ENCODE results near the gene NDEL1.

Gene NDEL1

DNA sequence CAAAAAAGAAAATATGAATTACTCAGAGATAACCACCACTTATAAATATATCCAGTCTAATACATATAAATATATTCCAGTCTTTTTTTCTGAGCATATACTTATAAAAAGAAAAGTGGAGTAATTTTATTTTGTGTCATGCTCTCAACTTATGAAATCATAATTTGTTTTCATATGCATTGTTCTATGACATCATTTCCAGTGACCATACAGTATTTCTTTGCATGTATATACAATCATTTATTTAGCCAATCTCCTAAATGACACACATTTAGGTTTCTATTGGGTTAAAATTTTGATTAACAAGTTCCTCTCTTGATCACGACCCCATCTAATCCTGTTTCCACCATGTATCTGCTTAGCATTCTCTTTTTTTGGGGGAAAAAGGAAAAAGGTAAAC is 16.4 kb upstream of the NDEL1 start:
- Mint-ChIP-seq H3K9me3 (no peaks in the 10 kb centered on the region), H3K36me3 (ENCODE audit: low read depth) (no peaks in the 10 kb centered on the region), H3K27ac (no peak overlapping the region), H3K27me3 (ENCODE audit: low read depth) (peaks cover 40% of the 10 kb centered on the region), H3K4me3 (no peak overlapping the region), H3K4me1 (peaks cover 10% of the 10 kb centered on the region)
- TF ChIP-seq, protein P1, sequence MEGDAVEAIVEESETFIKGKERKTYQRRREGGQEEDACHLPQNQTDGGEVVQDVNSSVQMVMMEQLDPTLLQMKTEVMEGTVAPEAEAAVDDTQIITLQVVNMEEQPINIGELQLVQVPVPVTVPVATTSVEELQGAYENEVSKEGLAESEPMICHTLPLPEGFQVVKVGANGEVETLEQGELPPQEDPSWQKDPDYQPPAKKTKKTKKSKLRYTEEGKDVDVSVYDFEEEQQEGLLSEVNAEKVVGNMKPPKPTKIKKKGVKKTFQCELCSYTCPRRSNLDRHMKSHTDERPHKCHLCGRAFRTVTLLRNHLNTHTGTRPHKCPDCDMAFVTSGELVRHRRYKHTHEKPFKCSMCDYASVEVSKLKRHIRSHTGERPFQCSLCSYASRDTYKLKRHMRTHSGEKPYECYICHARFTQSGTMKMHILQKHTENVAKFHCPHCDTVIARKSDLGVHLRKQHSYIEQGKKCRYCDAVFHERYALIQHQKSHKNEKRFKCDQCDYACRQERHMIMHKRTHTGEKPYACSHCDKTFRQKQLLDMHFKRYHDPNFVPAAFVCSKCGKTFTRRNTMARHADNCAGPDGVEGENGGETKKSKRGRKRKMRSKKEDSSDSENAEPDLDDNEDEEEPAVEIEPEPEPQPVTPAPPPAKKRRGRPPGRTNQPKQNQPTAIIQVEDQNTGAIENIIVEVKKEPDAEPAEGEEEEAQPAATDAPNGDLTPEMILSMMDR (IDR thresholded peaks at IDR 0.05; ENCODE audit: unreplicated experiment in 3 of 3), result no peak

DNA sequence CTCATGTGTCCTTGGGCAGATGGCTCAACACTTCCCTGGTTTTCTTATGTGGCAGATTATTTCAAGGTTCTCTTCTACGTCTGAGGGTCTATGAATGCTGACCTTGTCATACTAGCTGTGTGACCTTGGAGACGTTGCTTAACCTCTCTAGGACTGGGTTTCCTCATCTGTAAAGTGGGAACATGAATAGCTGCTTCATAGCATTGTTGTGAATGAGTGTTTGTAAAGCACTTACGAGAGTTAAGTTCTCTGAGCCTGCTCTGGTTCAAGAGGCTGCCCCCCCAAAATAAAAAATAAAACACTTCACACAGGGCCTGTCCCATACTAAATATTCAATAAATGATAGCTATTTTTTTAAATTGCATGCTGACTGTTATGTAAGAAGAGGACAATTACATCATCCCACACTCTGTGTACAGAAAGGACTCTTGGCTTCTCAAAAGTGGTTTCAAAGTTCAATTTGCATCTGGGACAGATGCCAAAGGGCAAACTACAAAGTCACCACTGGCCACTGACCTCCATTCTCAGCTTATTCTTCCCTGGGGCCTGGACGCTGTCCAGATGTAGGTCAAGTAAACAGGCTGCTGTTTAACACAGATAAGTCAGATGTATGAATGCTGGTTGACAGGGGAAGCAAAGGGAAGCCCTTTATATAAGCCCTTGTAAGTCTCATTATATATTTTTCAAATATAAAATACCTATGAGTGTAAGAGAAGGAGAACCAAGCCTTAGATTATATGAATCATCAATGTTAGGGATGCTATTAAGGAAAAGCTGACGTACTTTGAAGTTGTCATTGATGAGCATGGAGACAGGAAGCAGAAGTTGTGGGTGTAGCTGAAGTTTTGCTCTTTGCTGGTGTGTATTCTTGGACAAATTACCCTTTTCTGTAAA is 15.4 kb upstream of the NDEL1 start:
- H3K36me3 Mint-ChIP-seq (ENCODE audit: low read depth), result no peaks in the 10 kb centered on the region
- peaks cover 10% of the 10 kb centered on the region for H3K4me1 Mint-ChIP-seq
- peaks cover 41% of the 10 kb centered on the region for H3K27me3 Mint-ChIP-seq (ENCODE audit: low read depth)
- no peak overlapping the region for H3K4me3 Mint-ChIP-seq
- H3K27ac Mint-ChIP-seq, result peak overlapping the region in 1 of 3 experiments; percentile 9
- TF ChIP-seq, protein P1 (IDR thresholded peaks at IDR 0.05; ENCODE audit: unreplicated experiment in 3 of 3), result no peak
- no peaks in the 10 kb centered on the region for H3K9me3 Mint-ChIP-seq

DNA sequence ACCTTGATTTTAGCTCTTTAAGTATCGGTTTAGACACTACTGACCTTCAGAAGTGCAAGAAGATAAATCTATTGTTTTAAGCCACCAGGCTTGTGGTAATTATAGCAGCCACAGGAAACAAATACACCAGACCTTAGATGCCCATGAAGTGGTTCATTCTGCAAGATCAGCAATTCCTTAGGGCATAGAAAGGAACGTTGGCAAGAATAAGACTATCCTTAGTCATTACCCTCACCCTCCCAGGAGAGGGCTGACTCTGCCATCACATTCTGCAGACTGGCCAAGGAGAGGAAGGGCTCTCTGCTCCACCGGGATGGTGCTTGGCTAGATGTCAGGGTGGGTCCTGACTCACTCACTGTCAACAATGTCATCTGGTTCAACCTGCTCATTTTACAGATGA is 14.1 kb upstream of the NDEL1 start:
- Mint-ChIP-seq H3K36me3 (ENCODE audit: low read depth) (no peaks in the 10 kb centered on the region), H3K27me3 (ENCODE audit: low read depth) (peaks cover 34% of the 10 kb centered on the region), H3K4me1 (peaks cover 10% of the 10 kb centered on the region), H3K9me3 (no peaks in the 10 kb centered on the region), H3K4me3 (no peak overlapping the region), H3K27ac (no peak overlapping the region)
- TF ChIP-seq, protein P1 (IDR thresholded peaks at IDR 0.05; ENCODE audit: unreplicated experiment in 3 of 3), result no peak

DNA sequence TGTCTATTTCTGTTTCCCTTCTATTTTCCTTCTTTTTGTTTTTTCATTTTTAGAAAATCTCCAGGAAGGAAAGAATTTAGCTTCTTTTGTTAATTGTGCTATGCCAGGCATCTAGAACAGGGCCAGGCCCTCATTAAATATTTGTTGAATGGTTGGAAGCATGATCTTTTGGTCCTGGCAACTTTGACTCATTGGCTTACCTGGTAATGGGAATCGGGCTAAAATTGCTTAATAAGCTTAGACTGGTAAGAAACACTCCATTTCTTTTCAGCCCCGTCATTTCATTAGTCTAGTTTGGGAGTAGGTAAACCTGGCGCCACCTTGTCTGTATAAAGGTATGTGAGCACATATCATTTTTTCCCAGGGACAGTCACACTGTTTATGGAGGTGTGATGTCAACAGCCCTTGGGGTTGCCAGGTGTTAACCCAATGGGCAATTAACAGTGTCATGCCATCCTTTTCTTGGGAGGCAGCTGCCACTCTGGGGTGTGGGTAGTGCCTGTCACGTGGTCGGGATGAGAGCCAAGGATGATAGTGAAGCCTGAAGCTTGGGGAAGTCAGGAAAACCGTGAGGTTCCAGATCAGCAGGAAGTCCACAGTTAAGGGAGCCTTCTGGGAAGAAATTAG is 9.5 kb upstream of the NDEL1 start:
- no peaks in the 10 kb centered on the region for H3K36me3 Mint-ChIP-seq (ENCODE audit: low read depth)
- TF ChIP-seq, protein P1 (IDR thresholded peaks at IDR 0.05; ENCODE audit: unreplicated experiment in 3 of 3), result no peak
- H3K27ac Mint-ChIP-seq, result no peak overlapping the region
- H3K27me3 Mint-ChIP-seq (ENCODE audit: low read depth), result peaks cover 17% of the 10 kb centered on the region
- H3K4me3 Mint-ChIP-seq, result no peak overlapping the region
- no peaks in the 10 kb centered on the region for H3K9me3 Mint-ChIP-seq
- H3K4me1 Mint-ChIP-seq, result no peaks in the 10 kb centered on the region

DNA sequence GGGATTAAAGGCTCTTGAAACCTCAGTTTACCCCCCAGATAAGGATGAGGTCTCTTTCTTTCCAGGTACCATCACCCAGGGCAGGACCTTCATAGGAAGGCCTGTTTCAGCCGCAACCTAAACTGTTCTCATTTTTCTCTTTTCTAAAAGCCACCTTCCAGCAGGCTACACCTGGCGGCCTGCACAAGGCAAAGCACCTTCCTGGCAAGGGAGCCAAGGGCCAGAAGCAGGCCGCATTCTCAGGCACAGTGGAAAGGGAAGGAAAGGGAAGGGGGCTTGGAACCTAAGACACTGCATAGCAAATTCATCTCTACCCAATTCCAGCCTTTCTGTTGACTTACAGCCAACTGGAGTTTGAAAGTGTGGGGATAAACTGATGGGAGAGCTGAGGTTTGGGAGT is 8.9 kb upstream of the NDEL1 start:
- TF ChIP-seq, protein P1 (IDR thresholded peaks at IDR 0.05; ENCODE audit: unreplicated experiment in 3 of 3), result no peak
- H3K9me3 Mint-ChIP-seq, result no peaks in the 10 kb centered on the region
- H3K4me1 Mint-ChIP-seq, result no peaks in the 10 kb centered on the region
- H3K27me3 Mint-ChIP-seq (ENCODE audit: low read depth), result peaks cover 13% of the 10 kb centered on the region
- H3K36me3 Mint-ChIP-seq (ENCODE audit: low read depth), result no peaks in the 10 kb centered on the region
- no peak overlapping the region for H3K27ac Mint-ChIP-seq
- no peak overlapping the region for H3K4me3 Mint-ChIP-seq
